OCI-LY7 (cell line): Measurements from ENCODE around the gene CCDC39. TPM values are rescaled to one million over a fixed set of nuclear protein-coding genes. Genes with fewer than 3 reads are reported as not detected.

Experiments
- BruUV-seq: library from RNA; stranded (reverse); fragments of 400-500 nt; replicated peaks from 2 replicates; lab custom pipeline; 2021; lab: Mats Ljungman, UMichigan
- CTCF ChIA-PET: fragments of 300-600 bp; sonication (Branson Sonifier 250); formaldehyde crosslinking; loops from one replicate; lab custom pipeline; 2022; ENCODE audit warnings: antibody characterized with exemption; ENCODE audit not compliant: unreplicated experiment; lab: Charles Lee
- POLR2A ChIA-PET: fragments of 300-600 bp; sonication (Branson Sonifier 250); formaldehyde crosslinking; loops from one replicate; lab custom pipeline; 2022; ENCODE audit warnings: antibody characterized with exemption; lab: Charles Lee
- DNase-seq: peaks from one replicate; pipeline ENCODE4 v3.0.0-alpha.2; 2015; ENCODE audit warnings: low spot score
- H2AFZ ChIP-seq: fragments of 200-600 bp; sonication (generic), shearing (Covaris generic); 2 replicates; pipeline ENCODE4 v1.6.1; 2014; ENCODE audit warnings: mild to moderate bottlenecking, antibody characterized with exemption, low read length, moderate library complexity
- H3K27ac ChIP-seq: fragments of 200-600 bp; sonication (generic); 2 replicates; pipeline ENCODE4 v1.5.1; 2014; ENCODE audit warnings: mixed run types, low read depth, mild to moderate bottlenecking, moderate library complexity, low read length, inconsistent platforms; ENCODE audit not compliant: poor library complexity, severe bottlenecking
- H3K36me3 ChIP-seq: fragments of 200-600 bp; sonication (generic); 2 replicates; pipeline ENCODE4 v1.6.1; 2014; ENCODE audit warnings: mild to moderate bottlenecking, antibody characterized with exemption, low read length, moderate library complexity, mixed read lengths; ENCODE audit not compliant: insufficient read depth
- H3K4me1 ChIP-seq: fragments of 200-600 bp; sonication (generic); 2 replicates; pipeline ENCODE4 v1.5.1; 2014; ENCODE audit warnings: mild to moderate bottlenecking, low read length; ENCODE audit not compliant: insufficient read depth, poor library complexity, severe bottlenecking
- H3K4me2 ChIP-seq: fragments of 200-600 bp; sonication (generic); 2 replicates; pipeline ENCODE4 v1.6.1; 2014; ENCODE audit warnings: mild to moderate bottlenecking, low read length
- H3K4me3 ChIP-seq: fragments of 200-600 bp; sonication (generic); 2 replicates; pipeline ENCODE4 v1.5.1; 2014; ENCODE audit warnings: mild to moderate bottlenecking, low read depth, low read length; ENCODE audit not compliant: poor library complexity, severe bottlenecking
- H3K79me2 ChIP-seq: fragments of 200-600 bp; sonication (generic); 2 replicates; pipeline ENCODE4 v1.6.1; 2016; ENCODE audit warnings: low read depth, mild to moderate bottlenecking, low read length, moderate library complexity, mixed read lengths; ENCODE audit not compliant: insufficient read depth
- H3K9me2 ChIP-seq: fragments of 200-600 bp; sonication (generic); 2 replicates; pipeline ENCODE4 v1.6.1; 2016; ENCODE audit warnings: mild to moderate bottlenecking, low read length, mixed read lengths; ENCODE audit not compliant: insufficient read depth
- H3K9me3 ChIP-seq: fragments of 200-600 bp; sonication (generic); 2 replicates; pipeline ENCODE4 v1.6.1; 2014; ENCODE audit warnings: mild to moderate bottlenecking, mixed run types, low read length, mixed read lengths
- H4K20me1 ChIP-seq: fragments of 200-600 bp; sonication (generic); 2 replicates; pipeline ENCODE4 v1.6.1; 2014; ENCODE audit warnings: mild to moderate bottlenecking, antibody characterized with exemption, low read length, moderate library complexity, mixed read lengths; ENCODE audit not compliant: insufficient read depth
- EZH2phosphoT487 ChIP-seq: fragments of 200-600 bp; sonication (generic); IDR thresholded peaks from 2 replicates; pipeline ENCODE4 v1.6.1; 2018; ENCODE audit warnings: low read depth, borderline replicate concordance, mild to moderate bottlenecking, mixed run types, antibody characterized with exemption, low read length, moderate library complexity, mixed read lengths
- intact Hi-C: fragments of 100-400 bp; cut with micrococcal nuclease; formaldehyde crosslinking; loops from one replicate; pipeline ENCODE4 v1.10.0; 2022; ENCODE audit not compliant: unreplicated experiment
- total RNA-seq, 2 experiments: library from RNA; depleted of rRNA in 1 of 2; stranded (reverse); fragments of >200 nt in 1 of 2; shearing (Covaris generic) in 1 of 2; gene quantifications; 2 replicates each; pipeline ENCODE4 v1.2.3, GENCODE V29; 2014 to 2022
- TF ChIP-seq, protein P1 (sequence below): fragments of 200-600 bp; sonication (generic); conservative IDR thresholded peaks from 2 replicates; pipeline ENCODE4 v1.5.1; 2014; ENCODE audit warnings: mild to moderate bottlenecking, antibody characterized with exemption, low read length, moderate library complexity, mixed read lengths

CCDC39 gene
- total RNA-seq, 2 experiments from 2014 or later, result 0.03 TPM; not detected in 1

GRCh38 chr3:180707896-180708295 is 28.6 kb upstream of the CCDC39 start:
- H3K4me3 ChIP-seq, result no peak overlapping the region
- no peaks in the 10 kb centered on the region for H3K79me2 ChIP-seq
- ChIA-PET CTCF (no interaction called here), POLR2A (no interaction called here)
- no peak overlapping the region for H2AFZ ChIP-seq
- H3K4me1 ChIP-seq, result no peaks in the 10 kb centered on the region
- no peak for DNase-seq
- no peaks in the 10 kb centered on the region for H3K9me2 ChIP-seq
- no peaks in the 10 kb centered on the region for H3K9me3 ChIP-seq
- no peak overlapping the region for H3K4me2 ChIP-seq
- H3K27ac ChIP-seq, result no peak overlapping the region
- H3K36me3 ChIP-seq, result no peaks in the 10 kb centered on the region
- intact Hi-C loops, result no loop called here
- no TSS peak for BruUV-seq
- no peaks in the 10 kb centered on the region for H4K20me1 ChIP-seq
- TF ChIP-seq EZH2phosphoT487, result no peak
- TF ChIP-seq, protein P1, sequence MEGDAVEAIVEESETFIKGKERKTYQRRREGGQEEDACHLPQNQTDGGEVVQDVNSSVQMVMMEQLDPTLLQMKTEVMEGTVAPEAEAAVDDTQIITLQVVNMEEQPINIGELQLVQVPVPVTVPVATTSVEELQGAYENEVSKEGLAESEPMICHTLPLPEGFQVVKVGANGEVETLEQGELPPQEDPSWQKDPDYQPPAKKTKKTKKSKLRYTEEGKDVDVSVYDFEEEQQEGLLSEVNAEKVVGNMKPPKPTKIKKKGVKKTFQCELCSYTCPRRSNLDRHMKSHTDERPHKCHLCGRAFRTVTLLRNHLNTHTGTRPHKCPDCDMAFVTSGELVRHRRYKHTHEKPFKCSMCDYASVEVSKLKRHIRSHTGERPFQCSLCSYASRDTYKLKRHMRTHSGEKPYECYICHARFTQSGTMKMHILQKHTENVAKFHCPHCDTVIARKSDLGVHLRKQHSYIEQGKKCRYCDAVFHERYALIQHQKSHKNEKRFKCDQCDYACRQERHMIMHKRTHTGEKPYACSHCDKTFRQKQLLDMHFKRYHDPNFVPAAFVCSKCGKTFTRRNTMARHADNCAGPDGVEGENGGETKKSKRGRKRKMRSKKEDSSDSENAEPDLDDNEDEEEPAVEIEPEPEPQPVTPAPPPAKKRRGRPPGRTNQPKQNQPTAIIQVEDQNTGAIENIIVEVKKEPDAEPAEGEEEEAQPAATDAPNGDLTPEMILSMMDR, result no peak

DNA sequence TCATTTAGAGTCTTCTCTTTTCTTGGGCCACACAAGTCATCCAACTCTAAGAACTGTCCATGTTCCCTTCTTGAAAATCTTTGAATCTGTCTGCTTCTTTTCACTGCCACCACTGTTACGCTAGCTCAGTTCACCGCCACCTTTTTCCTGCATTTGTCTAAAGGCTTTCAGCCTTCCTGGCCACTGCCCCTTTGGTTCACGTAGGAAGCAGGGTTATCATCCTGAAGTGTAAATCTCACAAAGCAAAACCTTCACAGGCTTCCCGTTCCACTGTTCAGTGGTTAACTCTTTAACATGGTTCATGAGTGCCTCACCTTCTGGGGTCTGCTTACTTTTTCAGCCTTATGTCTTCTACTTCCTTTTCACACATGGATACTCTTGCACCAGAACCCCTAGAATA is 26.3 kb upstream of the CCDC39 start:
- H3K4me1 ChIP-seq, result no peaks in the 10 kb centered on the region
- BruUV-seq, result no TSS peak

DNA sequence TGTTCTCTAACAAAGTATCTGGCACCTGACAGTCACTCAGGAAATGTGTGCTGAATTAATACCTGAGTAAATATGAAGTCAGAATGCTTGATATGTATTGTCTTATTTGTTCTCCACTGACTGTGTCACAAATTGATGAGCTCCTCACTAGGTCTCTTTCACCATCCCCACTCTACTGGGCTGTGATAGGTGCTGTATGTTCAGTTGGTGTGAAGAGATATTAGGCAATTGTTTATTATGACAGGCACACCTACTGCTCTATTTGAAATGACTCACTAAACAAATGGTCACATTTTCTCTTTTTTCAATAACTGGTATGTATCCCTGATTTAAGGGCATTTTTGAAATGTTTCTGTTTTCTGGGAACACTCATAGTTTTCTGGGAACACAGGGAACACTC is 25.2 kb upstream of the CCDC39 start:
- H2AFZ ChIP-seq, result no peak overlapping the region
- no peaks in the 10 kb centered on the region for H3K36me3 ChIP-seq
- intact Hi-C loops, result no loop called here
- no peaks in the 10 kb centered on the region for H4K20me1 ChIP-seq
- no peaks in the 10 kb centered on the region for H3K4me1 ChIP-seq
- no peak for DNase-seq
- no peak overlapping the region for H3K27ac ChIP-seq
- H3K4me3 ChIP-seq, result no peak overlapping the region
- no TSS peak for BruUV-seq
- POLR2A ChIA-PET, result no interaction called here
- H3K79me2 ChIP-seq, result no peaks in the 10 kb centered on the region
- H3K4me2 ChIP-seq, result no peak overlapping the region
- no peaks in the 10 kb centered on the region for H3K9me3 ChIP-seq
- CTCF ChIA-PET, result no interaction called here
- no peaks in the 10 kb centered on the region for H3K9me2 ChIP-seq
- TF ChIP-seq, protein P1, result no peak

More for the DNA sequence above, 26.3 kb upstream of the CCDC39 start:
- TF ChIP-seq, protein P1, result no peak
- no peak for TF ChIP-seq EZH2phosphoT487
- Histone ChIP-seq H3K4me3 (no peak overlapping the region), H3K4me2 (no peak overlapping the region), H2AFZ (no peak overlapping the region), H3K27ac (no peak overlapping the region), H3K36me3 (no peaks in the 10 kb centered on the region), H3K79me2 (no peaks in the 10 kb centered on the region), H3K9me3 (no peaks in the 10 kb centered on the region), H4K20me1 (no peaks in the 10 kb centered on the region), H3K9me2 (no peaks in the 10 kb centered on the region)
- ChIA-PET CTCF (no interaction called here), POLR2A (no interaction called here)
- intact Hi-C loops, result no loop called here
- no peak for DNase-seq
